ENCODE results near the gene CPNE6.
"Not testable (repeated sequence)": the region's sequence is repeated elsewhere in the genome, so short reads cannot be mapped to it uniquely, and the experiment has no call there.

Gene CPNE6

DNA sequence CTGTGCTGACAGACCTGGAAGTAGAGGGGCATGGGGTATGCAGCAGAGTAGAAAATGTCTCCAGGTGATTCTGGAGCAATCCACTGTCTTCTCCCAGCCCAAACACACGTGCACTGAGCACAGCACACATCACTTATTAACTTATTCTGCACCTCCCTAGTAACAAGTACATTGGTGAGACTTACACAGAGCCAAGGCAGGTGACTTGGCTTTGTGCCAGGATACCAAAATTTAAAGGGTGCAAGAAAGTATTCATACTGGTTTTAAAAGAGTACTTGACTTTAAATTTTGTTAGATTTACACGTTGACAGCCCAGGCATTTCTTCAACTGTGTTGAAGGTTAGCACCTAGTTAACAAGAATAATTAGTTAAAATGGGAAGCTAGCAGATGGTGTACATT lies 30.7 kb upstream of the CPNE6 start:
- H3K4me1 ChIP-seq (ENCODE audit: control insufficient read depth, insufficient read depth, low read length, poor library complexity, severe bottlenecking) = peaks cover 3% of the 10 kb centered on the region
- no peaks in the 10 kb centered on the region for H3K36me3 ChIP-seq (ENCODE audit: control insufficient read depth, insufficient read depth, low read length)
- H3K9me3 ChIP-seq (ENCODE audit: control insufficient read depth, low read length) = no peaks in the 10 kb centered on the region
- no peak overlapping the region for H3K27ac ChIP-seq (ENCODE audit: low read depth, low read length, severe bottlenecking)
- 38 to 60% methylated on average over 1 to 2 of the region's 2 CpGs for WGBS, 2 experiments (ENCODE audit: insufficient coverage in 2 of 2)
- no peak overlapping the region for H3K4me3 ChIP-seq (ENCODE audit: extremely low read depth, insufficient read depth, low read length, poor library complexity, severe bottlenecking)

DNA sequence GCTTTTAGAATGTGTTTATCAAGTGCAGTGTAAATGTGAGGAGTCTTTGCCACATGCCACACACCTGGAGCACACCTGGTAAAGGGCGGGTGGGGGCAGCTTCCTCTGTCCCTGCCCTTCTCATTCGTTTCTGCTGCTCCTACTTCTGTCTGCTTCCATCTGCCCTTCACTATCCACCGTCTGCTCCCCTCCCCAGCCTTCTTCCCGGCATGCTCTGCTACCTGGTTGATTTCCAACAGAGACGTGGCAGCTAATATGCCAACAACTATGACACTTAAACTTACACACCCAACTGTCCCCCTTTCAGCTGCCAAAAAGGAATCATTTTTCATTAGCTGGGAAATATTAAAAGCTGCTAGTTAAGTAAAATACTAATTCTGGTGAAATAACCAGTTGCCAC lies 28.6 kb upstream of the CPNE6 start:
- Histone ChIP-seq H3K4me3 (ENCODE audit: extremely low read depth, insufficient read depth, low read length, poor library complexity, severe bottlenecking) (no peak overlapping the region), H3K36me3 (ENCODE audit: control insufficient read depth, insufficient read depth, low read length) (no peaks in the 10 kb centered on the region), H3K27ac (ENCODE audit: low read depth, low read length, severe bottlenecking) (no peak overlapping the region), H3K9me3 (ENCODE audit: control insufficient read depth, low read length) (no peaks in the 10 kb centered on the region), H3K4me1 (ENCODE audit: control insufficient read depth, insufficient read depth, low read length, poor library complexity, severe bottlenecking) (no peaks in the 10 kb centered on the region)
- 61 to 77% methylated on average over 4 to 5 of the region's 5 CpGs for WGBS, 2 experiments (ENCODE audit: insufficient coverage in 2 of 2)

DNA sequence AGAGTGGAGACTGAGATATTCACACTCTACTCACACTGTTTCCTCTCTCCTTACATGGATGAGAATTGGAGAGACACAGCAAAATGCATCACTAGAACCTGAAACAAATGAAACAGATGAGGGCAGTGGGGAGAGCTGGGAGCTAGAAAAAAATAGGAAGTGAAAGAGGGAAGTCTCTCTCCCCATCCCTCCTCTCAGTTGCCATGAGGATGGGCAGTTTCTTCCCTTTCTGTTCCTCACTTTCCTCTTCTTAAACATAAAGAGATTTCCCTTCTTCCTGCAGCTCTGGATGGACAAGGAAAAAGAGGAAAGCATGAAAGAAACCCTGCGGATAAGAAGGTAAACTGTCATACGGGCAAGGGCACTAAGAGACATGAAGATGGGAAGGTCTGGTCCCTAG lies 22.4 kb upstream of the CPNE6 start:
- WGBS, 2 experiments (ENCODE audit: insufficient coverage in 2 of 2) = 100% methylated on average over 2 of the region's 2 CpGs; no CpG with 5 or more reads in 1 of the 2 experiments
- H3K4me3 ChIP-seq (ENCODE audit: extremely low read depth, insufficient read depth, low read length, poor library complexity, severe bottlenecking); H3K9me3 ChIP-seq (ENCODE audit: control insufficient read depth, low read length); H3K4me1 ChIP-seq (ENCODE audit: control insufficient read depth, insufficient read depth, low read length, poor library complexity, severe bottlenecking); H3K27ac ChIP-seq (ENCODE audit: low read depth, low read length, severe bottlenecking); H3K36me3 ChIP-seq (ENCODE audit: control insufficient read depth, insufficient read depth, low read length): not testable (repeated sequence)

DNA sequence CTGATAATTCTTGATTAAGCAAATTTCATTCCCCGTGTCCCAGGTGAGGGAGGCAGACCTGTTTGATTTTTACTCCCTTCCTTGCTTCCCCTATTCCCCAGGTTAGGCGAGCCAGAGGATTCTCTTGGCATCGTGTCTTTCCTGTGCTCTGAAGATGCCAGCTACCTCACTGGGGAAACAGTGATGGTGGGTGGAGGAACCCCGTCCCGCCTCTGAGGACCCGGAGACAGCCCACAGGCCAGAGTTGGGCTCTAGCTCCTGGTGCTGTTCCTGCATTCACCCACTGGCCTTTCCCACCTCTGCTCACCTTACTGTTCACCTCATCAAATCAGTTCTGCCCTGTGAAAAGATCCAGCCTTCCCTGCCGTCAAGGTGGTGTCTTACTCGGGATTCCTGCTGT lies 20.6 kb upstream of the CPNE6 start:
- 86 to 100% methylated on average over 1 to 2 of the region's 8 CpGs for WGBS, 2 experiments (ENCODE audit: insufficient coverage in 2 of 2)
- H3K4me3 ChIP-seq (ENCODE audit: extremely low read depth, insufficient read depth, low read length, poor library complexity, severe bottlenecking); H3K36me3 ChIP-seq (ENCODE audit: control insufficient read depth, insufficient read depth, low read length); H3K9me3 ChIP-seq (ENCODE audit: control insufficient read depth, low read length); H3K4me1 ChIP-seq (ENCODE audit: control insufficient read depth, insufficient read depth, low read length, poor library complexity, severe bottlenecking); H3K27ac ChIP-seq (ENCODE audit: low read depth, low read length, severe bottlenecking): not testable (repeated sequence)

DNA sequence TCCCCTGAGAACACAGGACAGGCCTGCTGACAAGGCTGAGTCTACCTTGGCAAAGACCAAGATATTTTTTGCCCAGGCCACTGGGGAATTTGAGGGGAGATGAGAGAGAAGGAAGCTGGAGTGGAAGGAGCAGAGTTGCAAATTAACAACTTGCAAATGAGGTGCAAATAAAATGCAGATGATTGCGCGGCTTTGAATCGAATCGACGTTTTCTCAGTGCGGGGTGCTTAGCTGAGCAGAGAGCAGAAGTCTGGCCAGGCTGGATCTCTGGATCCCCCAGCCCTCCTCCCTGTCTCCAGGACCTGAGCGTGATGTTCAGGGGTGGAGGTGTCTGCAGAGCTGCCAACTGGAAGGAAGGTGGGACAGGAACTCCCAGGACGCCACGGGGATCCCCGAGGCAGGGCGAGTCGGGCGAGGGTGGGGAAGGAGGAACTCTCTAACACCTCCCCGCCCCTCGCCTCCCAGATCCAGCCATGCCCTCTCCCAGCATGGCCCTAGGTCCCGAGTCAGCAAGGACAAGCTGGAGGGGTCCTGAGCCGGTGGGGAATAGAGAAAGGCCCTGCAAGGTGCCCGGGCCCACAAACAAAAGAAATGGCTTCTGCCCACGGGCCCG lies 20.1 kb upstream of the CPNE6 start:
- no peaks in the 10 kb centered on the region for H3K4me1 ChIP-seq (ENCODE audit: control insufficient read depth, insufficient read depth, low read length, poor library complexity, severe bottlenecking)
- WGBS, 2 experiments (ENCODE audit: insufficient coverage in 2 of 2) = 20 to 21% methylated on average over 8 to 13 of the region's 20 CpGs
- H3K9me3 ChIP-seq (ENCODE audit: control insufficient read depth, low read length) = no peaks in the 10 kb centered on the region
- peak overlapping the region; percentile 54 for H3K4me3 ChIP-seq (ENCODE audit: extremely low read depth, insufficient read depth, low read length, poor library complexity, severe bottlenecking)
- H3K36me3 ChIP-seq (ENCODE audit: control insufficient read depth, insufficient read depth, low read length) = no peaks in the 10 kb centered on the region
- H3K27ac ChIP-seq (ENCODE audit: low read depth, low read length, severe bottlenecking) = no peak overlapping the region

DNA sequence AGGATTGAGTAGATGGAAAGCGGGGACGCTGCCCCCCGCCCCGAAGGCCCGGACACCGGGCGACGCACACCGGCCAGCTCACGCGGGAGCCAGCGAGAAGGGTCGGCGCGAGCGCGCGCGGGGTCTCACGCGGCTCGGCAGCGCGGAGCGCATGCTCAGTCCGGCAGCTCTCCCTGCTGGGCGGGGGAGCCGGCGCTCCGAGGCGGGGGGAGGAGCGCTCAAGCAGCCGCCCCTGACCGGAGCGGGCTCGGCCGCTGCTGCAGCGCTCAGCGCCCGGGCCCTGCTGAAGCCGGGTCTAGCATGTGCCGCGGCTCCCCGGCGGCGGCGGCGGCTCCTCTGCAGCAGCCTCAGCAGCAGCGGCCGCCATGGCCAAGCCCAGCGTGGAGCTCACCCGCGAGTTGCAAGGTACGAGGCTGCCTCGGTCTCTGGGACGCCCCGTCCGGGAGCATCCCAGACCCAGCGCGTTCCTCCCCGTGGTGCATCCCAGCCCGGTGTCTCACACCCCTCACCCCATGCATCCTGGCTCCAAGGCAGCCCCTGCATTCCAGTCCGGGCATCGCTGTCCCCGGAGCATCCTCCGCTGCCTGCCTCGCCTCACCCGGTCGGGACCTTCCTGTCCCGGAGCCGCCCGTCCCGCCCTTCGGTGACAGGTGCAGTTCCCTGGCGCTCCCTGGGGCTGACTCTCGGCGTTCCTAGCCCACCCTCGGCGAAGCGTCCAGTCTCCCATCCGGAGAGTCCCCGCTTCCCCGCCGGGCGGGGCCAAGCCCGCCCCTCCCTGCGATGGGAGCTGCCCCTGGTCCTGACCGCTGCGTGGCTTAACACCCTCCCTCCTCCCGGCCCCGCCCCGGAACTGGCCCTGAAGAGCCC lies 19.3 kb upstream of the CPNE6 start, which contains the start of gene CARMIL3:
Gene CARMIL3, plus strand, starts transcription at position 221 of the 867 bp plus-strand sequence. Its CDS starts 145 bp downstream, at position 366.
- Histone ChIP-seq H3K4me1 (ENCODE audit: control insufficient read depth, insufficient read depth, low read length, poor library complexity, severe bottlenecking) (no peaks in the 10 kb centered on the region), H3K27ac (ENCODE audit: low read depth, low read length, severe bottlenecking) (no peak within 1 kb of the TSS), H3K9me3 (ENCODE audit: control insufficient read depth, low read length) (no peaks in the 10 kb centered on the region), H3K36me3 (ENCODE audit: control insufficient read depth, insufficient read depth, low read length) (no peaks in the 10 kb centered on the region), H3K4me3 (ENCODE audit: extremely low read depth, insufficient read depth, low read length, poor library complexity, severe bottlenecking) (peak within 1 kb of the TSS; percentile 54)
- WGBS, 2 experiments (ENCODE audit: insufficient coverage in 2 of 2) = 0% methylated on average over 78 to 85 of the region's 92 CpGs

DNA sequence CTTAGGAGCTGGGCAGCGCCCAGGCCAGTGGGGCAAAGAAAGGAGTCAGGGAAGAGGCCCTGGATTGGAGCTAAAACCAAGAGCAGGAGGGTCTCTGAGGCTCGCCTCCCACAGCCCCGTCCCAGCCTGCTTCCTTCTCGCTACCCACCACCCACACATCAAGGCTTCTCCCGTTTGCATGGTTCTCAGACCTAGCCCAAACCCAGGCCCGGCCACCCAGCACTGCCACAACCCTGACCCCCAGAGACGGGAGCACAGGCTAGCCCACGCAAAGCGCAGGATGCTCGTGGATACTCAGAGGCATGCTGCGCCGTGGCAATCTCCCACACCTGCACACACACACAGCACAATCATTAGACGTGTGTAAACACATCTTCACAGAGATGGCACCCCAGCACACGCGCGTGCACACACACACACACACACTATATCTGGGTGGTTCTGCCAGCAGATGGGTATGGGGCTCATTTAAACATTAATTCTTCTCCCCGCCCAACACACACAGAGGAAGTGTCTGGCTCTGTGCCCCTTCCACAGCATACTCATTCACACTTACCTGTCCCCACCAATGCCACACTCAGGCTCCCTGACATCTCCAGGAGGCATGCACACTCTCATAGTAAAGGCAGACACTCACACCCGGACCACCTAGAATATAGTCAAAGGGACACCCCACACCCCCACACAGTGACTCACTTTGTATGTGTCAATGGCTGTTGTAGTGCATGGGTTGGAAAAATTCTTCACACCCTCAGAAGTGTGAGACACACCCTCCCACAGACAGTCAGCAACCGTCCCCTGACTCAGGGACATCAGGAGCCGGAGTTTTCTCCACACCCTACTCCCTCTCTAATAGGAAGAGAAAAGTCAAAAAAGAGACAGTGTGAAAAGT lies 18.5 kb upstream of the CPNE6 start:
- H3K4me3 ChIP-seq (ENCODE audit: extremely low read depth, insufficient read depth, low read length, poor library complexity, severe bottlenecking) = peak overlapping the region; percentile 54
- H3K36me3 ChIP-seq (ENCODE audit: control insufficient read depth, insufficient read depth, low read length) = no peaks in the 10 kb centered on the region
- 66 to 79% methylated on average over 8 to 14 of the region's 20 CpGs for WGBS, 2 experiments (ENCODE audit: insufficient coverage in 2 of 2)
- no peaks in the 10 kb centered on the region for H3K4me1 ChIP-seq (ENCODE audit: control insufficient read depth, insufficient read depth, low read length, poor library complexity, severe bottlenecking)
- no peak overlapping the region for H3K27ac ChIP-seq (ENCODE audit: low read depth, low read length, severe bottlenecking)
- no peaks in the 10 kb centered on the region for H3K9me3 ChIP-seq (ENCODE audit: control insufficient read depth, low read length)

DNA sequence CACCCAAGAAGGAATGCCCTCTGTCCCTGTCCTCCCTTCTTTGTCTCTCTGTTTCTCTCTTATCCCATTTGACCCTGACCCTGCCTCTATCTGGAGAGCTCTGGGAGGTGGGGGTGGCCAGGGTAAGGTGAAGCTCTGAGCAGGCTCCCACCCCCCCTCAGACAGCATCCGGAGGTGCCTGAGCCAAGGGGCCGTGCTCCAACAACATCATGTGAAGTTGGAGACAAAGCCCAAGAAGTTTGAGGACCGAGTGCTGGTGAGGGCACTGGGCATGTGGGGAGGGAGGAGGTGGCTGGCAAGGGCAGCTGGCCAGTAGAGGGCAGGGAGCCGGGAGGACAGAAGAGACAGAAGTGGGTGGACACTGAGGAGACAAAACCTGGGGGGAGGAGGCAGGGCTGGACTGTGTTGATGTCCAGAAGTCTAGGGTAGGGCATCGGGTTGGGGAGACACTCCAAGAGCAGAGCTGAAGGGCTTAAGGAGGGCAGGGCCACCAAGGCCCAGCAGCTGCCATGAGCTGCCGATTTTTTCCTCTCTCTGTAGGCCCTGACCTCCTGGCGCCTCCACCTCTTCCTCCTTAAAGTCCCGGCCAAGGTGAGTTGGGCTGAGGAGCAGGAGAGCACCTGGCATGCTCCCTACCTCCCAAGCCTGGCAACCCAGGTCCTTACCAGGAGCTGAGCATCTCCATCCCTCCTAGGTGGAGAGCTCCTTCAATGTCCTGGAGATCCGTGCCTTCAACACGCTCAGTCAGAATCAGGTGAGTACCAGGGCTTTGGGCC lies 17.6 kb upstream of the CPNE6 start:
- Histone ChIP-seq H3K4me1 (ENCODE audit: control insufficient read depth, insufficient read depth, low read length, poor library complexity, severe bottlenecking) (no peaks in the 10 kb centered on the region), H3K4me3 (ENCODE audit: extremely low read depth, insufficient read depth, low read length, poor library complexity, severe bottlenecking) (no peak overlapping the region), H3K9me3 (ENCODE audit: control insufficient read depth, low read length) (no peaks in the 10 kb centered on the region), H3K27ac (ENCODE audit: low read depth, low read length, severe bottlenecking) (no peak overlapping the region), H3K36me3 (ENCODE audit: control insufficient read depth, insufficient read depth, low read length) (no peaks in the 10 kb centered on the region)
- WGBS, 2 experiments (ENCODE audit: insufficient coverage in 2 of 2) = 87 to 89% methylated on average over 8 of the region's 10 CpGs

DNA sequence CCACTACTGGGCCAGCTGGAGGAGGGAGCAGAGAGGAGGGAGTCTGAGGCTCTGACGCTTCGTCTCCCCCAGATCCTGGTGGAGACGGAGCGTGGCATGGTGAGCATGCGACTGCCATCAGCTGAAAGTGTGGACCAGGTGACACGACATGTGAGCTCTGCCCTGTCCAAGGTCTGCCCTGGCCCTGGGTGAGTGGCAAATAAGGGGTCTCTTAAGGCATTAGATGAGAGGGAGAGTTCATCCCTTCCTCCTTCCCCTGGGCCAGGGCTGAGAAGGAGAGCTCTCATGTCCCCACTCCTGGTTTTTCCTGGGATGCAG lies 17.1 kb upstream of the CPNE6 start:
- Histone ChIP-seq H3K9me3 (ENCODE audit: control insufficient read depth, low read length) (no peaks in the 10 kb centered on the region), H3K36me3 (ENCODE audit: control insufficient read depth, insufficient read depth, low read length) (no peaks in the 10 kb centered on the region), H3K4me3 (ENCODE audit: extremely low read depth, insufficient read depth, low read length, poor library complexity, severe bottlenecking) (no peak overlapping the region), H3K27ac (ENCODE audit: low read depth, low read length, severe bottlenecking) (no peak overlapping the region), H3K4me1 (ENCODE audit: control insufficient read depth, insufficient read depth, low read length, poor library complexity, severe bottlenecking) (no peaks in the 10 kb centered on the region)
- WGBS, 2 experiments (ENCODE audit: insufficient coverage in 2 of 2) = 84 to 85% methylated on average over 6 of the region's 6 CpGs

DNA sequence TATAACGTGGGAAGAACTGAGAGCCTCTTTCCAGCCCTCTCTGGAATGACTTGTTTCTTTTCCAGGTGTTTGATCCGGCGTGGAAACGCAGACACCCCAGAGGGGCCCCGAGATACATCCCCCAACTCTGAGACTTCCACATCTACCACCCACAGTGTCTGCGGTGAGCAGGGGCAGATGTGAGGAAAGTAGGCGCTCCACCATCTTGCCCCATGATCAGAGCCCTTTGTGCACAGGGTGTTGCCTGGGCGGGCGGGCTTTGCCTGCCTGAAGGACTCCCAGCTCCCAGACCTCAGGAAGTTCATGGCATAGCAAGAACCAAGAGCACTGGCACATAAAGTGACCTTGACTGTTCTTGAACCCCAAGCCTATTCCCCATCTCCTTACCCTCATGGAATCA lies 16.7 kb upstream of the CPNE6 start:
- 96 to 100% methylated on average over 1 to 6 of the region's 9 CpGs for WGBS, 2 experiments (ENCODE audit: insufficient coverage in 2 of 2)
- Histone ChIP-seq H3K4me1 (ENCODE audit: control insufficient read depth, insufficient read depth, low read length, poor library complexity, severe bottlenecking) (no peaks in the 10 kb centered on the region), H3K36me3 (ENCODE audit: control insufficient read depth, insufficient read depth, low read length) (no peaks in the 10 kb centered on the region), H3K9me3 (ENCODE audit: control insufficient read depth, low read length) (no peaks in the 10 kb centered on the region), H3K27ac (ENCODE audit: low read depth, low read length, severe bottlenecking) (no peak overlapping the region), H3K4me3 (ENCODE audit: extremely low read depth, insufficient read depth, low read length, poor library complexity, severe bottlenecking) (no peak overlapping the region)
